NB4 (cell line): ENCODE data around the gene DENND2C.

Experiments used
- DNase-seq: peaks from one replicate; pipeline ENCODE4 v3.0.0; 2010; ENCODE audit warnings: low read depth
- H3K4me3 ChIP-seq: one replicate; pipeline ENCODE4 v1.5.1; 2011; ENCODE audit warnings: mild to moderate bottlenecking, low read depth, low read length, moderate library complexity
- MYC ChIP-seq: IDR thresholded peaks from 2 replicates; pipeline ENCODE4 v1.6.1; 2011; ENCODE audit warnings: low read depth, low read length
- POLR2A ChIP-seq: IDR thresholded peaks from 2 replicates; pipeline ENCODE4 v1.6.1; 2011; ENCODE audit warnings: mild to moderate bottlenecking; ENCODE audit not compliant: insufficient read length; ENCODE audit errors: extremely low read depth
- TF ChIP-seq, protein P1 (sequence below): IDR thresholded peaks from 2 replicates; pipeline ENCODE4 v1.6.1; 2011; ENCODE audit warnings: low read depth, low read length
- TF ChIP-seq, protein P2 (sequence below): IDR thresholded peaks from one replicate; pipeline ENCODE4 v1.5.1; 2012; ENCODE audit warnings: low read depth, low read length

Gene DENND2C

DNA sequence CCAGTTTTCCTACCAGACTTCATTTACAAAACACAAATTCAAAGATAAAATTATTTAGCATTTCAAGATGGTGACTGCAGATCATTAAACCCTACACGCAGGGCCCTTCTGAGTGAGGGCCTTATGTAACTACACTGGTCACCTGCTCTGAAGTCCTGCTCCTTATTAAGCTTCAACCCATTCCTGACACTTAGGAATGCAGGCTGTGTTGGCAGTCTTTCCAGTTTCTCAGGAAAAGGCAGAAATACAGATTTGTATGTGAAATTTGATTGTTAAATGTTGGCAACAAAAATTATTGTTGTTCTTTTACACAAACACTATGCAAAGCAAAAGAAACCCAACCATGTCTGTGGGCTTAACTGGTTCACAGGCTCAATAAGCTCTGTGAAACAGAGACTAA, 62.6 kb downstream of the DENND2C start:
- TF ChIP-seq, protein P1, sequence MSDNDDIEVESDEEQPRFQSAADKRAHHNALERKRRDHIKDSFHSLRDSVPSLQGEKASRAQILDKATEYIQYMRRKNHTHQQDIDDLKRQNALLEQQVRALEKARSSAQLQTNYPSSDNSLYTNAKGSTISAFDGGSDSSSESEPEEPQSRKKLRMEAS: no peak
- TF ChIP-seq MYC (no peak), POLR2A (no peak)
- H3K4me3 ChIP-seq: no peak overlapping the region
- no peak for DNase-seq

GRCh38 chr1:114597949-114598348, 71.9 kb downstream of the DENND2C start:
- no peak for DNase-seq
- no peak for TF ChIP-seq POLR2A
- TF ChIP-seq, protein P2, sequence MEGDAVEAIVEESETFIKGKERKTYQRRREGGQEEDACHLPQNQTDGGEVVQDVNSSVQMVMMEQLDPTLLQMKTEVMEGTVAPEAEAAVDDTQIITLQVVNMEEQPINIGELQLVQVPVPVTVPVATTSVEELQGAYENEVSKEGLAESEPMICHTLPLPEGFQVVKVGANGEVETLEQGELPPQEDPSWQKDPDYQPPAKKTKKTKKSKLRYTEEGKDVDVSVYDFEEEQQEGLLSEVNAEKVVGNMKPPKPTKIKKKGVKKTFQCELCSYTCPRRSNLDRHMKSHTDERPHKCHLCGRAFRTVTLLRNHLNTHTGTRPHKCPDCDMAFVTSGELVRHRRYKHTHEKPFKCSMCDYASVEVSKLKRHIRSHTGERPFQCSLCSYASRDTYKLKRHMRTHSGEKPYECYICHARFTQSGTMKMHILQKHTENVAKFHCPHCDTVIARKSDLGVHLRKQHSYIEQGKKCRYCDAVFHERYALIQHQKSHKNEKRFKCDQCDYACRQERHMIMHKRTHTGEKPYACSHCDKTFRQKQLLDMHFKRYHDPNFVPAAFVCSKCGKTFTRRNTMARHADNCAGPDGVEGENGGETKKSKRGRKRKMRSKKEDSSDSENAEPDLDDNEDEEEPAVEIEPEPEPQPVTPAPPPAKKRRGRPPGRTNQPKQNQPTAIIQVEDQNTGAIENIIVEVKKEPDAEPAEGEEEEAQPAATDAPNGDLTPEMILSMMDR: no peak
- TF ChIP-seq, protein P1: no peak
- no peak for TF ChIP-seq MYC
- H3K4me3 ChIP-seq: no peak overlapping the region

- no peak for DNase-seq
- TF ChIP-seq, protein P1: no peak
- TF ChIP-seq POLR2A: no peak
- TF ChIP-seq, protein P2: no peak
- no peak for TF ChIP-seq MYC
- no peak overlapping the region for H3K4me3 ChIP-seq
These were observed 74.2 kb downstream of the DENND2C start for GRCh38 chr1:114595602-114596001.

DNA sequence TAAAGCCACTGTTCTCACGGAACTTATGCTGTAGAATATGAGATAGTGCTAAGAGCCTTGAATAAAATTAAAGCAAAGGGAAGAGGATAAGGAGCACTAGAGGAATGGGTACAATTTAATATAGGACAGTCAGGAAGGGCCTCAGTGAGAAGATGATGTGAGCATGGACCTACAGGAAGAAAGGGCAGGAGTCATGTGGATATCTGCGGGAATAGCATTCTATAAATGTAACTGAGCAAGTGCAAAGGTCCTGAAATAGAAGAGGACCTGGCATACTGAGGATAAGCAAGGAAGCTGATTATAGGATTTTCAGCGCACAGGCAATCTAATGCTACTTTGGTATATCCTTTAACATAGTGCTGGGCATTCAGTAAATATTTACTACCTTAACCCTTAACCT, 75.8 kb downstream of the DENND2C start:
- DNase-seq: no peak
- H3K4me3 ChIP-seq: no peak overlapping the region
- TF ChIP-seq MYC: no peak
- no peak for TF ChIP-seq POLR2A
- TF ChIP-seq, protein P1: no peak
- TF ChIP-seq, protein P2: no peak

- H3K4me3 ChIP-seq: no peak overlapping the region
- no peak for DNase-seq
- TF ChIP-seq POLR2A: no peak
These were observed 80.7 kb downstream of the DENND2C start for GRCh38 chr1:114589122-114589521.

- H3K4me3 ChIP-seq: no peak overlapping the region
- TF ChIP-seq, protein P2: no peak
- TF ChIP-seq POLR2A (no peak), MYC (no peak)
- TF ChIP-seq, protein P1: no peak
- DNase-seq: no peak
These were observed 81.6 kb downstream of the DENND2C start for GRCh38 chr1:114588196-114588689.
